HT1080 (cell line): Measurements from ENCODE around the gene DLG2. TPM values are rescaled to one million over a fixed set of nuclear protein-coding genes. Genes with fewer than 3 reads are reported as not detected.
"Not testable (repeated sequence)": the region's sequence is repeated elsewhere in the genome, so short reads cannot be mapped to it uniquely, and the experiment has no call there.

Experiments used
- DNase-seq: peaks from one replicate; pipeline ENCODE4 v3.0.0-alpha.2; 2015; ENCODE audit warnings: low read depth
- total RNA-seq: library from RNA; depleted of rRNA; stranded (reverse); fragments of >200 nt; shearing (Covaris generic); gene quantifications from 2 replicates; pipeline ENCODE4 v1.2.3, GENCODE V29; 2014

DLG2 gene
- total RNA-seq, 1 experiment from 2014 or later, result 0.34 TPM

- DNase-seq, result no peak
These were observed 162.9 kb downstream of the DLG2 start for GRCh38 chr11:85464283-85464682.

- no peak for DNase-seq
These were observed 167.8 kb downstream of the DLG2 start for GRCh38 chr11:85459304-85459703.

- DNase-seq, result no peak
These were observed 182.7 kb downstream of the DLG2 start for GRCh38 chr11:85444479-85444878.

- DNase-seq, result no peak
These were observed 186.9 kb downstream of the DLG2 start for GRCh38 chr11:85440273-85440672.

GRCh38 chr11:85438328-85438727 lies 188.8 kb downstream of the DLG2 start:
- DNase-seq, result no peak

GRCh38 chr11:85431319-85431718 lies 195.8 kb downstream of the DLG2 start:
- no peak for DNase-seq

- no peak for DNase-seq
These were observed 203.3 kb downstream of the DLG2 start for GRCh38 chr11:85423794-85424193.

GRCh38 chr11:85423316-85423715 lies 203.8 kb downstream of the DLG2 start:
- DNase-seq, result no peak

GRCh38 chr11:85414175-85414574 lies 213.0 kb downstream of the DLG2 start:
- DNase-seq, result no peak

GRCh38 chr11:85407648-85408047 lies 219.5 kb downstream of the DLG2 start:
- DNase-seq, result no peak

- DNase-seq, result no peak
These were observed 220.3 kb downstream of the DLG2 start for GRCh38 chr11:85406841-85407240.

- no peak for DNase-seq
These were observed 220.8 kb downstream of the DLG2 start for GRCh38 chr11:85406316-85406715.

- DNase-seq, result not testable (repeated sequence)
These were observed 231.6 kb downstream of the DLG2 start for GRCh38 chr11:85395515-85396055.

- no peak for DNase-seq
These were observed 232.9 kb downstream of the DLG2 start for GRCh38 chr11:85394283-85394682.

- no peak for DNase-seq
These were observed 236.0 kb downstream of the DLG2 start for GRCh38 chr11:85391141-85391540.

GRCh38 chr11:85385547-85385946 lies 241.6 kb downstream of the DLG2 start:
- no peak for DNase-seq

- no peak for DNase-seq
These were observed 242.0 kb downstream of the DLG2 start for GRCh38 chr11:85385111-85385510.

- no peak for DNase-seq
These were observed 248.1 kb downstream of the DLG2 start for GRCh38 chr11:85379066-85379465.

GRCh38 chr11:85377901-85378300 lies 249.2 kb downstream of the DLG2 start:
- DNase-seq, result no peak

GRCh38 chr11:85359859-85360258 lies 267.3 kb downstream of the DLG2 start:
- DNase-seq, result no peak

- DNase-seq, result no peak
These were observed 271.2 kb downstream of the DLG2 start for GRCh38 chr11:85355921-85356320.

- DNase-seq, result not testable (repeated sequence)
These were observed 277.6 kb downstream of the DLG2 start for GRCh38 chr11:85349539-85349938.

- no peak for DNase-seq
These were observed 278.2 kb downstream of the DLG2 start for GRCh38 chr11:85348945-85349344.

GRCh38 chr11:85347291-85347690 lies 279.9 kb downstream of the DLG2 start:
- no peak for DNase-seq
